ENCODE results near the gene ABHD5. TPM values are rescaled to one million over a fixed set of nuclear protein-coding genes. Genes with fewer than 3 reads are reported as not detected.

The ABHD5 gene
- total RNA-seq = 10 to 100 TPM in 4 of 5 donors, 1 to 10 TPM in 1; 3.2 to 38.0 (median 26.8) TPM
- 10 to 100 TPM; 13.8 to 26.1 (median 22.8) TPM for polyA plus RNA-seq
- long read RNA-seq, donor 1, full-length matches to known transcripts = 1 of 1 reads
- long read RNA-seq, donor 1, partial matches to known transcripts = 0 of 1 reads
- long read RNA-seq, donor 1, other reads (novel, unspliced or antisense) = 0 of 1 reads
- long read RNA-seq, donor 2, full-length matches to known transcripts = 5 of 5 reads
- long read RNA-seq, donor 2, partial matches to known transcripts = 0 of 5 reads
- long read RNA-seq, donor 2, other reads (novel, unspliced or antisense) = 0 of 5 reads
- long read RNA-seq, donor 3, full-length matches to known transcripts = 3 of 3 reads
- long read RNA-seq, donor 3, partial matches to known transcripts = 0 of 3 reads
- long read RNA-seq, donor 3, other reads (novel, unspliced or antisense) = 0 of 3 reads
- long read RNA-seq, donor 4 = 0 reads
- long read RNA-seq, donor 5, full-length matches to known transcripts = 4 of 4 reads
- long read RNA-seq, donor 5, partial matches to known transcripts = 0 of 4 reads
- long read RNA-seq, donor 5, other reads (novel, unspliced or antisense) = 0 of 4 reads
- long read RNA-seq, donor 6 = 0 reads
- long read RNA-seq, donor 7, full-length matches to known transcripts = 4 of 4 reads
- long read RNA-seq, donor 7, partial matches to known transcripts = 0 of 4 reads
- long read RNA-seq, donor 7, other reads (novel, unspliced or antisense) = 0 of 4 reads
- long read RNA-seq, donor 8, full-length matches to known transcripts = 1 of 1 reads
- long read RNA-seq, donor 8, partial matches to known transcripts = 0 of 1 reads
- long read RNA-seq, donor 8, other reads (novel, unspliced or antisense) = 0 of 1 reads
- long read RNA-seq, donor 9 = 0 reads
- long read RNA-seq, donor 10, full-length matches to known transcripts = 1 of 1 reads
- long read RNA-seq, donor 10, partial matches to known transcripts = 0 of 1 reads
- long read RNA-seq, donor 10, other reads (novel, unspliced or antisense) = 0 of 1 reads

DNA sequence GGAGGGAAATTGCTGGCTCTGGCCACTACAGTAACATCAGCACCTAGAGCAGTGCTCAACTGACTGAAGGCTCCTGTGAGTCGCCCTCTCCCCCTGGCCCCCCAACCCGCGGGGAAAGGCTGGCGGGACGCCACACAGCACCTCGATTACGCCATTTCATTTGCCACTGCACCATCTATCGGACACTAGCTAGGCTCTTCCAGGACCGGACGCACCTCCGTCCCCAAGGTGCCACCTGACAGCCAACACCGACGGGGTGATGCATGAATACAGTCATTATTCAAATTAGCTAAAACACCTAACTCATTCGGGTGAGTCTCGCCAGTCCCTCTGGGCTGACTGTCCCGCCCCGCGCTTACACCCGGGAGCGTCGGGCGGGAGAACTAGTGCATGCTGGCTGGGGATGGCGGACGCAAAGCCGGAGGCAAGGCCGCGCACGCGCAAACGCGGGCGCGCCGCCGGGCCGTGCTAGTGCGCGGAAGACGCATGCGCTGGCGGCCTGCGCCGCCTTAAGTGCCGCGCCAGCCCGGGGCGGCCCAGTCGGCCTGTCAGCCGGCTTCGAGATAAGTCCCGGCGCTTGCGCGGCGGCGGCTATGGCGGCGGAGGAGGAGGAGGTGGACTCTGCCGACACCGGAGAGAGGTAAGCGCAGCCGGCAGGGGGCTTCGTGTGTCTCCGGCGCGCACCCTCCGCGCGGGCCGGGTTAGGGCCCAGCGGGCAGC, at the start of gene ABHD5:
Gene ABHD5, plus strand, starts transcription at position 539 of the 720 bp plus-strand sequence. Its CDS starts 55 bp downstream, at position 594.
- peak; percentile 93 to 99 for DNase-seq
- Histone ChIP-seq H3K4me1 (peaks cover 10 to 60% (median 33%) of the 10 kb centered on the region in 4 donors), H3K27me3 (no peaks in the 10 kb centered on the region), H3K36me3 (no peaks in the 10 kb centered on the region), H3K4me3 (peak within 1 kb of the TSS; percentile 62 to 93 (median 80)), H3K9me3 (no peaks in the 10 kb centered on the region), H3K27ac (peak within 1 kb of the TSS; percentile 94 to 100 (median 98))
- intact Hi-C loops (cut with DNase I; ENCODE audit: low total_unique reads) = no loop called here
- WGBS, 5 donors = 0 to 1% (median 0%) methylated on average over 12 to 71 of the region's 71 CpGs
- TF ChIP-seq EP300 (IDR thresholded peaks at IDR 0.05) (no peak), POLR2A (IDR thresholded peaks at IDR 0.05) (peak in 2 of 4 donors; percentile 90 to 99), POLR2AphosphoS5 (IDR thresholded peaks at IDR 0.05) (peak; percentile 83 to 100 (median 99)), CTCF (IDR thresholded peaks at IDR 0.05) (peak in 1 of 7 experiments; percentile 10)

GRCh38 chr3:43641306-43642114, 49.2 kb upstream of the ABHD5 start:
- DNase-seq = peak in 1 of 2 donors; percentile 15
- Histone ChIP-seq H3K9me3 (no peaks in the 10 kb centered on the region), H3K36me3 (no peaks in the 10 kb centered on the region), H3K27me3 (no peaks in the 10 kb centered on the region), H3K4me3 (no peak overlapping the region), H3K27ac (no peak overlapping the region), H3K4me1 (peaks cover 0 to 6% (median 0%) of the 10 kb centered on the region in 4 donors)
- no peak for TF ChIP-seq EP300 (IDR thresholded peaks at IDR 0.05)
- no peak for TF ChIP-seq POLR2A (IDR thresholded peaks at IDR 0.05)
- TF ChIP-seq POLR2AphosphoS5 (IDR thresholded peaks at IDR 0.05) = no peak
- TF ChIP-seq CTCF (IDR thresholded peaks at IDR 0.05) = no peak
- intact Hi-C loops (cut with DNase I; ENCODE audit: low total_unique reads) = no loop called here
- 69 to 76% (median 69%) methylated on average over 4 of the region's 4 CpGs for WGBS, 5 donors

- no peak for DNase-seq
- no peaks in the 10 kb centered on the region for H3K9me3 ChIP-seq
- H3K27ac ChIP-seq = no peak overlapping the region
- 57 to 100% (median 97%) methylated on average over 2 of the region's 2 CpGs for WGBS, 5 donors
- H3K4me3 ChIP-seq = no peak overlapping the region
- no peaks in the 10 kb centered on the region for H3K36me3 ChIP-seq
- TF ChIP-seq POLR2A (IDR thresholded peaks at IDR 0.05) (no peak), CTCF (IDR thresholded peaks at IDR 0.05) (no peak), EP300 (IDR thresholded peaks at IDR 0.05) (no peak), POLR2AphosphoS5 (IDR thresholded peaks at IDR 0.05) (no peak)
- H3K4me1 ChIP-seq = no peaks in the 10 kb centered on the region
- intact Hi-C loops (cut with DNase I; ENCODE audit: low total_unique reads) = no loop called here
- no peaks in the 10 kb centered on the region for H3K27me3 ChIP-seq
Measured at GRCh38 chr3:43644443-43644842, 46.3 kb upstream of the ABHD5 start.

Data from stomach (tissue), 19 donors.